ENCODE measurements around the gene FURIN. TPM values are rescaled to one million over a fixed set of nuclear protein-coding genes. Genes with fewer than 3 reads are reported as not detected.
"Not testable (repeated sequence)": the region's sequence is repeated elsewhere in the genome, so short reads cannot be mapped to it uniquely, and the experiment has no call there.

Gene FURIN
- total RNA-seq, 2 experiments from 2014 or later = 86.0 to 86.5 TPM

- H3K36me3 Mint-ChIP-seq (ENCODE audit: low read depth) = peaks cover 50% of the 10 kb centered on the region
Measured at GRCh38 chr15:90922712-90923322, 54.4 kb downstream of the FURIN start.

GRCh38 chr15:90924375-90924774 lies 56.0 kb downstream of the FURIN start:
- Mint-ChIP-seq H3K27me3 (ENCODE audit: low read depth) (no peaks in the 10 kb centered on the region), H3K4me3 (no peak overlapping the region), H3K36me3 (ENCODE audit: low read depth) (peaks cover 43% of the 10 kb centered on the region), H3K4me1 (ENCODE audit: low read depth) (peaks cover 20% of the 10 kb centered on the region), H3K27ac (peak overlapping the region; percentile 46), H3K9me3 (ENCODE audit: insufficient read depth) (no peaks in the 10 kb centered on the region)
- ATAC-seq (no peak), DNase-seq (no peak)
- CTCF ChIA-PET = interaction anchor here (2.4 kb wide), 1 partner anchor 11 kb away, joined by 8 read pairs; the partner anchor contains the start of gene UNC45A
- POLR2A ChIA-PET = no interaction called here

More at GRCh38 chr15:90922712-90923322, 54.4 kb downstream of the FURIN start:
- POLR2A ChIA-PET; H3K9me3 Mint-ChIP-seq (ENCODE audit: insufficient read depth); H3K4me3 Mint-ChIP-seq; DNase-seq; H3K27me3 Mint-ChIP-seq (ENCODE audit: low read depth): not testable (repeated sequence)
- H3K4me1 Mint-ChIP-seq (ENCODE audit: low read depth) = peaks cover 13% of the 10 kb centered on the region
- peak overlapping the region; percentile 34 for H3K27ac Mint-ChIP-seq
- ATAC-seq = peak; percentile 33
- CTCF ChIA-PET = interaction anchor here (0.6 to 3.9 kb wide), 5 partner anchors 10 to 32 kb away, joined by 4 to 34 read pairs (median 4); partner anchors contain the start of genes HDDC3, MAN2A2, RCCD1 and UNC45A

- ATAC-seq; H3K27ac Mint-ChIP-seq; POLR2A ChIA-PET; H3K9me3 Mint-ChIP-seq (ENCODE audit: insufficient read depth); DNase-seq; H3K27me3 Mint-ChIP-seq (ENCODE audit: low read depth); H3K4me3 Mint-ChIP-seq: not testable (repeated sequence)
- peaks cover 38% of the 10 kb centered on the region for H3K4me1 Mint-ChIP-seq (ENCODE audit: low read depth)
- H3K36me3 Mint-ChIP-seq (ENCODE audit: low read depth) = peaks cover 35% of the 10 kb centered on the region
- CTCF ChIA-PET = interaction anchor here (11.4 kb wide), 1 partner anchor 26 kb away, joined by 328 read pairs; the partner anchor contains the start of gene MAN2A2
Measured at GRCh38 chr15:90926766-90927165, 58.4 kb downstream of the FURIN start.

GRCh38 chr15:90928106-90928505 lies 59.7 kb downstream of the FURIN start:
- H3K4me3 Mint-ChIP-seq = peak overlapping the region; percentile 52
- peak overlapping the region; percentile 64 for H3K27ac Mint-ChIP-seq
- peaks cover 29% of the 10 kb centered on the region for H3K36me3 Mint-ChIP-seq (ENCODE audit: low read depth)
- CTCF ChIA-PET = interaction anchor here (11.4 kb wide), 1 partner anchor 27 kb away, joined by 328 read pairs; the partner anchor contains the start of gene MAN2A2
- not testable (repeated sequence) for H3K9me3 Mint-ChIP-seq (ENCODE audit: insufficient read depth); DNase-seq; ATAC-seq; H3K27me3 Mint-ChIP-seq (ENCODE audit: low read depth)
- H3K4me1 Mint-ChIP-seq (ENCODE audit: low read depth) = peaks cover 43% of the 10 kb centered on the region
- POLR2A ChIA-PET = interaction anchor here (1.6 kb wide), 1 partner anchor 210 kb away, joined by 5 read pairs; no protein-coding TSS in a partner anchor

GRCh38 chr15:90929246-90930019 lies 61.0 kb downstream of the FURIN start:
- peaks cover 50% of the 10 kb centered on the region for H3K4me1 Mint-ChIP-seq (ENCODE audit: low read depth)
- POLR2A ChIA-PET = interaction anchor here (0.6 to 9.9 kb wide), 9 partner anchors 25 to 928 kb away, joined by 3 to 110 read pairs (median 4); partner anchors contain the start of genes MAN2A2, RCCD1 and ZNF710

GRCh38 chr15:90930861-90931574 lies 62.6 kb downstream of the FURIN start:
- no peaks in the 10 kb centered on the region for H3K27me3 Mint-ChIP-seq (ENCODE audit: low read depth)
- DNase-seq = peak; percentile 32
- H3K4me3 Mint-ChIP-seq = peak overlapping the region; percentile 97
- H3K36me3 Mint-ChIP-seq (ENCODE audit: low read depth) = peaks cover 22% of the 10 kb centered on the region
- POLR2A ChIA-PET = interaction anchor here (0.5 to 9.9 kb wide), 16 partner anchors 8 to 695 kb away, joined by 3 to 110 read pairs (median 3); partner anchors contain the start of genes BLM, FURIN, IQGAP1 and MAN2A2
- ATAC-seq = no peak
- H3K27ac Mint-ChIP-seq = peak overlapping the region; percentile 99
- H3K9me3 Mint-ChIP-seq (ENCODE audit: insufficient read depth) = no peaks in the 10 kb centered on the region
- H3K4me1 Mint-ChIP-seq (ENCODE audit: low read depth) = peaks cover 54% of the 10 kb centered on the region
- CTCF ChIA-PET = interaction anchor here (0.7 to 11.4 kb wide), 42 partner anchors 8 to 832 kb away, joined by 3 to 328 read pairs (median 6); partner anchors contain the start of genes BLM, FES, MAN2A2 and PRC1

More at GRCh38 chr15:90929246-90930019, 61.0 kb downstream of the FURIN start:
- Mint-ChIP-seq H3K4me3 (peak overlapping the region; percentile 97), H3K27ac (peak overlapping the region; percentile 99), H3K9me3 (ENCODE audit: insufficient read depth) (no peaks in the 10 kb centered on the region), H3K27me3 (ENCODE audit: low read depth) (no peaks in the 10 kb centered on the region), H3K36me3 (ENCODE audit: low read depth) (peaks cover 23% of the 10 kb centered on the region)
- ATAC-seq (no peak), DNase-seq (no peak)
- CTCF ChIA-PET = interaction anchor here (0.7 to 11.4 kb wide), 10 partner anchors 28 to 636 kb away, joined by 3 to 328 read pairs (median 4); partner anchors contain the start of genes FES and MAN2A2

GRCh38 chr15:90931575-90931827 lies 63.1 kb downstream of the FURIN start:
- ChIA-PET POLR2A (interaction anchor here (0.5 to 9.9 kb wide), 16 partner anchors 12 to 696 kb away, joined by 3 to 110 read pairs (median 3); partner anchors contain the start of genes BLM, FURIN, IQGAP1 and MAN2A2), CTCF (interaction anchor here (0.7 to 11.4 kb wide), 50 partner anchors 8 to 832 kb away, joined by 3 to 328 read pairs (median 5); partner anchors contain the start of genes BLM, FES, MAN2A2 and PRC1)
- ATAC-seq (no peak), DNase-seq (no peak)
- H3K9me3 Mint-ChIP-seq (ENCODE audit: insufficient read depth) = no peaks in the 10 kb centered on the region
- peaks cover 27% of the 10 kb centered on the region for H3K36me3 Mint-ChIP-seq (ENCODE audit: low read depth)
- H3K27ac Mint-ChIP-seq = peak overlapping the region; percentile 99
- H3K27me3 Mint-ChIP-seq (ENCODE audit: low read depth) = no peaks in the 10 kb centered on the region
- peak overlapping the region; percentile 97 for H3K4me3 Mint-ChIP-seq
- peaks cover 58% of the 10 kb centered on the region for H3K4me1 Mint-ChIP-seq (ENCODE audit: low read depth)

- ChIA-PET CTCF (interaction anchor here (0.7 to 11.4 kb wide), 65 partner anchors 7 to 833 kb away, joined by 3 to 328 read pairs (median 5); partner anchors contain the start of genes BLM, FES, MAN2A2 and PRC1), POLR2A (interaction anchor here (0.5 to 9.9 kb wide), 20 partner anchors 12 to 698 kb away, joined by 3 to 110 read pairs (median 3); partner anchors contain the start of genes BLM, CIB1, FURIN and GDPGP1)
- Mint-ChIP-seq H3K9me3 (ENCODE audit: insufficient read depth) (no peaks in the 10 kb centered on the region), H3K27me3 (ENCODE audit: low read depth) (no peaks in the 10 kb centered on the region), H3K36me3 (ENCODE audit: low read depth) (peaks cover 30% of the 10 kb centered on the region), H3K4me1 (ENCODE audit: low read depth) (peaks cover 64% of the 10 kb centered on the region), H3K27ac (peak within 1 kb of the TSS; percentile 99), H3K4me3 (peak within 1 kb of the TSS; percentile 97)
- DNase-seq = peak; percentile 94
- peak; percentile 59 for ATAC-seq
Measured at GRCh38 chr15:90931828-90932659, 63.7 kb downstream of the FURIN start, which contains the start of gene HDDC3. Gene HDDC3, minus strand, starts transcription at chr15:90932549. Its CDS starts 9 bp downstream, at chr15:90932540.

- Mint-ChIP-seq H3K4me3 (peak overlapping the region; percentile 97), H3K4me1 (ENCODE audit: low read depth) (peaks cover 64% of the 10 kb centered on the region), H3K27ac (peak overlapping the region; percentile 99), H3K36me3 (ENCODE audit: low read depth) (peaks cover 30% of the 10 kb centered on the region), H3K9me3 (ENCODE audit: insufficient read depth) (no peaks in the 10 kb centered on the region), H3K27me3 (ENCODE audit: low read depth) (no peaks in the 10 kb centered on the region)
- CTCF ChIA-PET = interaction anchor here (0.7 to 11.4 kb wide), 54 partner anchors 10 to 833 kb away, joined by 3 to 328 read pairs (median 5); partner anchors contain the start of genes BLM, FES, MAN2A2 and RCCD1
- ATAC-seq = no peak
- no peak for DNase-seq
- POLR2A ChIA-PET = interaction anchor here (0.5 to 9.9 kb wide), 12 partner anchors 15 to 699 kb away, joined by 3 to 110 read pairs (median 3); partner anchors contain the start of genes BLM, CIB1, GDPGP1 and MAN2A2
Measured at GRCh38 chr15:90932660-90932991, 64.2 kb downstream of the FURIN start.
